Hepatic stellate cell (primary cell): ENCODE measurements around the gene RBM15.

Source experiments
- DNase-seq: peaks from one replicate; pipeline ENCODE4 v3.0.0; 2011; ENCODE audit warnings: low spot score

Gene RBM15

GRCh38 chr1:110338886-110339406, at the start of gene RBM15:
Gene RBM15 (plus strand): TSS chr1:110339377. CDS start chr1:110339406, 29 bp downstream.
- peak; percentile 96 for DNase-seq

GRCh38 chr1:110291241-110292030, 47.7 kb upstream of the RBM15 start:
- DNase-seq: no peak

- peak; percentile 20 for DNase-seq
These were observed 47.0 kb upstream of the RBM15 start for GRCh38 chr1:110292031-110292741.

GRCh38 chr1:110293601-110294104, 45.5 kb upstream of the RBM15 start:
- no peak for DNase-seq

- no peak for DNase-seq
These were observed 44.9 kb upstream of the RBM15 start for GRCh38 chr1:110294308-110294707.

GRCh38 chr1:110298991-110299390, 40.2 kb upstream of the RBM15 start:
- no peak for DNase-seq

GRCh38 chr1:110300412-110301085, 38.6 kb upstream of the RBM15 start:
- DNase-seq: no peak

- no peak for DNase-seq
These were observed 36.3 kb upstream of the RBM15 start for GRCh38 chr1:110302836-110303235.

- no peak for DNase-seq
These were observed 33.2 kb upstream of the RBM15 start for GRCh38 chr1:110305900-110306420.

GRCh38 chr1:110307239-110307974, 31.8 kb upstream of the RBM15 start:
- DNase-seq: no peak

- DNase-seq: peak; percentile 52
These were observed 30.9 kb upstream of the RBM15 start for GRCh38 chr1:110308247-110308646.

- no peak for DNase-seq
These were observed 30.0 kb upstream of the RBM15 start for GRCh38 chr1:110309139-110309538.

GRCh38 chr1:110309767-110310166, 29.4 kb upstream of the RBM15 start:
- DNase-seq: peak; percentile 60

GRCh38 chr1:110310300-110310699, 28.9 kb upstream of the RBM15 start:
- no peak for DNase-seq

- peak; percentile 73 for DNase-seq
These were observed 26.7 kb upstream of the RBM15 start for GRCh38 chr1:110312188-110313121.

- DNase-seq: no peak
These were observed 22.4 kb upstream of the RBM15 start for GRCh38 chr1:110316735-110317134.

GRCh38 chr1:110318046-110318445, 21.1 kb upstream of the RBM15 start:
- no peak for DNase-seq

- no peak for DNase-seq
These were observed 19.6 kb upstream of the RBM15 start for GRCh38 chr1:110319332-110320167.

GRCh38 chr1:110320168-110320518, 19.0 kb upstream of the RBM15 start:
- DNase-seq: no peak
